Lung (tissue), 12 donors: Measurements from ENCODE around the gene ZNF730. TPM values are rescaled to one million over a fixed set of nuclear protein-coding genes. Genes with fewer than 3 reads are reported as not detected.

Experiments
- ATAC-seq: fragments of 200-7000 bp; cut with Tn5 transposase; one replicate; pipeline ENCODE4 v1.9.1; 2020; ENCODE audit warnings: moderate number of reproducible peaks; ENCODE audit not compliant: insufficient read depth, low FRiP score
- DNase-seq, 3 donors: peaks; one replicate each; pipeline ENCODE4 v3.0.0-alpha.2; 2013 to 2017
- H3K27ac ChIP-seq, 2 donors: one replicate each; pipeline ENCODE4 v1.5.1; 2013; ENCODE audit warnings: mild to moderate bottlenecking in 2 of 2, moderate library complexity in 2 of 2, control low read depth in 1 of 2, inconsistent platforms in 1 of 2, low read depth in 1 of 2, low read length in 1 of 2
- H3K27me3 ChIP-seq, 3 donors: one replicate each; pipeline ENCODE4 v1.5.1; 2013; ENCODE audit warnings: low read length in 2 of 3; ENCODE audit not compliant: control insufficient read depth in 3 of 3, insufficient read depth in 3 of 3
- H3K36me3 ChIP-seq, 4 donors: one replicate each; pipeline ENCODE4 v1.5.1; 2013; ENCODE audit warnings: low read length in 4 of 4, mild to moderate bottlenecking in 1 of 4, moderate library complexity in 1 of 4; ENCODE audit not compliant: control insufficient read depth in 4 of 4, insufficient read depth in 4 of 4
- H3K4me1 ChIP-seq, 5 donors: one replicate each; pipeline ENCODE4 v1.5.1; 2013; ENCODE audit warnings: low read length in 5 of 5, mild to moderate bottlenecking in 2 of 5, moderate library complexity in 1 of 5; ENCODE audit not compliant: control insufficient read depth in 5 of 5, insufficient read depth in 5 of 5
- H3K4me3 ChIP-seq: one replicate; pipeline ENCODE4 v1.5.1; 2013; ENCODE audit warnings: mild to moderate bottlenecking, control low read depth, moderate library complexity
- H3K9ac ChIP-seq, 2 donors: one replicate each; pipeline ENCODE4 v1.5.1; 2013; ENCODE audit warnings: low read length in 2 of 2, control low read depth in 1 of 2; ENCODE audit not compliant: insufficient read depth in 1 of 2
- H3K9me3 ChIP-seq, 4 donors: one replicate each; pipeline ENCODE4 v1.5.1; 2013; ENCODE audit warnings: low read length in 3 of 4, mild to moderate bottlenecking in 1 of 4, moderate library complexity in 1 of 4; ENCODE audit not compliant: control insufficient read depth in 4 of 4, insufficient read depth in 3 of 4
- CTCF ChIP-seq: IDR thresholded peaks from 2 replicates; pipeline ENCODE4 v1.5.1; 2012; ENCODE audit warnings: mild to moderate bottlenecking; ENCODE audit errors: control extremely low read depth, extremely low read depth
- WGBS, 2 donors: extraction: QIAGEN DNeasy Blood & Tissue Kit; methylation state at CpG; one replicate each; pipeline ENCODE4 v1.1.7; 2013; 5-methylcytosine and 5-hydroxymethylcytosine counted together
- polyA plus RNA-seq, 2 donors: library from polyadenylated mRNA; stranded (reverse); fragments of 200-250 nt; gene quantifications; one replicate each; pipeline ENCODE4 v1.2.1, GENCODE V29; 2013
- total RNA-seq, 2 donors: library from RNA; depleted of rRNA in 1 of 2; stranded (reverse); fragments of >200 nt in 1 of 2; gene quantifications; one replicate each; pipeline ENCODE4 v1.2.1, GENCODE V29; 2014 to 2021
- donor health status: control.
- donor health status: control.
- donor health status: Bipolar disorder and iron deficiency.
- donor health status: healthy.
- donor health status: DM: yes; HTN: yes; CAD: no.

ZNF730 gene
- total and polyA plus RNA-seq, 4 donors, result 0.05 to 11.9 (median 0.55) TPM

- no peak overlapping the region for H3K27ac ChIP-seq
- peaks cover 0 to 47% (median 0%) of the 10 kb centered on the region in 4 donors for H3K9me3 ChIP-seq
- no peaks in the 10 kb centered on the region for H3K27me3 ChIP-seq
- H3K36me3 ChIP-seq, result peaks cover 0 to 31% (median 6%) of the 10 kb centered on the region in 4 donors
- H3K4me3 ChIP-seq, result no peak overlapping the region
- no peak overlapping the region for H3K9ac ChIP-seq
- DNase-seq (no peak), ATAC-seq (no peak)
- WGBS, 2 donors, result 85 to 92% methylated on average over 2 of the region's 2 CpGs
- no peaks in the 10 kb centered on the region for H3K4me1 ChIP-seq
- TF ChIP-seq CTCF, result no peak
Measured at GRCh38 chr19:23098286-23098685, 18.5 kb upstream of the ZNF730 start.

- no peak for DNase-seq
- H3K9me3 ChIP-seq, result peaks cover 0 to 41% (median 0%) of the 10 kb centered on the region in 4 donors
- TF ChIP-seq CTCF, result no peak
Measured at GRCh38 chr19:23098988-23099387, 17.8 kb upstream of the ZNF730 start.

GRCh38 chr19:23099966-23100365 is 16.9 kb upstream of the ZNF730 start:
- no peaks in the 10 kb centered on the region for H3K4me1 ChIP-seq
- WGBS, 2 donors, result 64 to 88% methylated on average over 7 of the region's 7 CpGs
- DNase-seq, result no peak
- H3K36me3 ChIP-seq, result peaks cover 0 to 31% (median 6%) of the 10 kb centered on the region in 4 donors
- no peak overlapping the region for H3K4me3 ChIP-seq
- H3K27me3 ChIP-seq, result no peaks in the 10 kb centered on the region
- no peak overlapping the region for H3K27ac ChIP-seq
- no peak for TF ChIP-seq CTCF
- no peak overlapping the region for H3K9ac ChIP-seq
- peaks cover 0 to 38% (median 0%) of the 10 kb centered on the region in 4 donors for H3K9me3 ChIP-seq
- no peak for ATAC-seq

More at GRCh38 chr19:23098988-23099387, 17.8 kb upstream of the ZNF730 start:
- no peak overlapping the region for H3K27ac ChIP-seq
- ATAC-seq, result no peak
- H3K27me3 ChIP-seq, result no peaks in the 10 kb centered on the region
- H3K36me3 ChIP-seq, result peaks cover 0 to 31% (median 6%) of the 10 kb centered on the region in 4 donors
- H3K4me1 ChIP-seq, result no peaks in the 10 kb centered on the region
- 93 to 96% methylated on average over 4 of the region's 4 CpGs for WGBS, 2 donors
- no peak overlapping the region for H3K4me3 ChIP-seq
- H3K9ac ChIP-seq, result no peak overlapping the region

GRCh38 chr19:23101241-23101640 is 15.6 kb upstream of the ZNF730 start:
- WGBS, 2 donors, result 89 to 90% methylated on average over 4 of the region's 4 CpGs
- Histone ChIP-seq H3K9me3 (peaks cover 0 to 26% (median 0%) of the 10 kb centered on the region in 4 donors), H3K9ac (no peak overlapping the region), H3K4me3 (no peak overlapping the region), H3K36me3 (peaks cover 0 to 23% (median 6%) of the 10 kb centered on the region in 4 donors), H3K27me3 (no peaks in the 10 kb centered on the region), H3K4me1 (no peaks in the 10 kb centered on the region), H3K27ac (no peak overlapping the region)
- TF ChIP-seq CTCF, result no peak
- ATAC-seq (no peak), DNase-seq (no peak)
